H9 (cell line): ENCODE measurements around the gene MORN1. TPM values are rescaled to one million over a fixed set of nuclear protein-coding genes. Genes with fewer than 3 reads are reported as not detected.

Source experiments
- DNase-seq: peaks from one replicate; pipeline ENCODE4 v3.0.0-alpha.2; 2017
- H2AFZ ChIP-seq: one replicate; pipeline ENCODE4 v1.6.1; 2013; ENCODE audit warnings: mild to moderate bottlenecking, low read length, control low read depth, moderate library complexity
- H2AK5ac ChIP-seq: 2 replicates; pipeline ENCODE4 v1.6.1; 2013; ENCODE audit warnings: low read length, control low read depth, mixed read lengths; ENCODE audit not compliant: insufficient read length
- H2BK120ac ChIP-seq: one replicate; pipeline ENCODE4 v1.6.1; 2013; ENCODE audit warnings: low read depth, mild to moderate bottlenecking, low read length, control low read depth, inconsistent platforms; ENCODE audit not compliant: poor library complexity, severe bottlenecking
- H2BK12ac ChIP-seq: 2 replicates; pipeline ENCODE4 v1.6.1; 2013; ENCODE audit warnings: low read length, control low read depth, mixed read lengths, low read depth; ENCODE audit not compliant: insufficient read length
- H2BK15ac ChIP-seq: 2 replicates; pipeline ENCODE4 v1.6.1; 2013; ENCODE audit warnings: low read depth, low read length, control low read depth
- H2BK20ac ChIP-seq: one replicate; pipeline ENCODE4 v1.6.1; 2013; ENCODE audit warnings: low read depth, mild to moderate bottlenecking, low read length, control low read depth, inconsistent platforms; ENCODE audit not compliant: poor library complexity, severe bottlenecking
- H2BK5ac ChIP-seq: 2 replicates; pipeline ENCODE4 v1.6.1; 2013; ENCODE audit warnings: low read length, control low read depth, mixed read lengths; ENCODE audit not compliant: insufficient read length
- H3K14ac ChIP-seq: 2 replicates; pipeline ENCODE4 v1.6.1; 2013; ENCODE audit warnings: low read length, control low read depth; ENCODE audit not compliant: insufficient read depth
- H3K18ac ChIP-seq: 2 replicates; pipeline ENCODE4 v1.6.1; 2013; ENCODE audit warnings: low read depth, mild to moderate bottlenecking, mixed read lengths, low read length, control low read depth; ENCODE audit not compliant: insufficient read length
- H3K23ac ChIP-seq: 2 replicates; pipeline ENCODE4 v1.6.1; 2013; ENCODE audit warnings: low read length, control low read depth, mixed read lengths, low read depth; ENCODE audit not compliant: insufficient read length
- H3K23me2 ChIP-seq: 2 replicates; pipeline ENCODE4 v1.6.1; 2013; ENCODE audit warnings: low read depth, mild to moderate bottlenecking, mixed read lengths, low read length, control low read depth; ENCODE audit not compliant: insufficient read length, poor library complexity, severe bottlenecking
- H3K27ac ChIP-seq: 2 replicates; pipeline ENCODE4 v1.5.1; 2013; ENCODE audit warnings: low read length, control low read depth, mixed read lengths, low read depth; ENCODE audit not compliant: insufficient read length
- H3K27me3 ChIP-seq: 2 replicates; pipeline ENCODE4 v1.6.1; 2013; ENCODE audit warnings: low read length, control low read depth, inconsistent platforms; ENCODE audit not compliant: insufficient read depth
- H3K4ac ChIP-seq: 2 replicates; pipeline ENCODE4 v1.6.1; 2013; ENCODE audit warnings: low read depth, mild to moderate bottlenecking, control low read depth, inconsistent platforms, low read length, moderate library complexity
- H3K4me1 ChIP-seq: 2 replicates; pipeline ENCODE4 v1.6.1; 2013; ENCODE audit warnings: low read length, control low read depth, inconsistent platforms; ENCODE audit not compliant: insufficient read depth
- H3K4me2 ChIP-seq: 2 replicates; pipeline ENCODE4 v1.6.1; 2013; ENCODE audit warnings: low read length, control low read depth, mixed read lengths; ENCODE audit not compliant: insufficient read length, insufficient read depth
- H3K56ac ChIP-seq: 2 replicates; pipeline ENCODE4 v1.6.1; 2013; ENCODE audit warnings: low read depth, mild to moderate bottlenecking, mixed read lengths, low read length, control low read depth; ENCODE audit not compliant: insufficient read length
- H3K79me1 ChIP-seq: 2 replicates; pipeline ENCODE4 v1.6.1; 2013; ENCODE audit warnings: low read depth, mild to moderate bottlenecking, moderate library complexity, low read length, control low read depth, inconsistent platforms; ENCODE audit not compliant: insufficient read depth, poor library complexity, severe bottlenecking
- H3K79me2 ChIP-seq: 2 replicates; pipeline ENCODE4 v1.6.1; 2013; ENCODE audit warnings: low read length, control low read depth, inconsistent platforms; ENCODE audit not compliant: insufficient read depth
- H3K9ac ChIP-seq: 2 replicates; pipeline ENCODE4 v1.6.1; 2013; ENCODE audit warnings: low read length, control low read depth, mixed read lengths; ENCODE audit not compliant: insufficient read length; ENCODE audit errors: extremely low read depth
- H3K9me3 ChIP-seq: one replicate; pipeline ENCODE4 v1.6.1; 2013; ENCODE audit warnings: low read depth, low read length, inconsistent platforms; ENCODE audit not compliant: control insufficient read depth
- H3T11ph ChIP-seq: one replicate; pipeline ENCODE4 v1.6.1; 2013; ENCODE audit warnings: mild to moderate bottlenecking, low read length, control low read depth, inconsistent platforms
- H4K20me1 ChIP-seq: one replicate; pipeline ENCODE4 v1.6.1; 2013; ENCODE audit not compliant: control insufficient read depth, insufficient read length, insufficient read depth
- H4K5ac ChIP-seq: 2 replicates; pipeline ENCODE4 v1.6.1; 2013; ENCODE audit warnings: low read depth, mild to moderate bottlenecking, mixed read lengths, low read length, control low read depth; ENCODE audit not compliant: insufficient read length
- H4K8ac ChIP-seq: replicated peaks from 2 replicates; pipeline ENCODE4 v1.6.1; 2013; ENCODE audit warnings: low read length, control low read depth, mixed read lengths, low read depth; ENCODE audit not compliant: insufficient read length
- H4K91ac ChIP-seq: 2 replicates; pipeline ENCODE4 v1.6.1; 2013; ENCODE audit warnings: low read depth, mild to moderate bottlenecking, moderate library complexity, mixed read lengths, low read length, control low read depth; ENCODE audit not compliant: insufficient read length
- H3K27ac Mint-ChIP-seq, 3 experiments: 2 replicates in 2 of 3; 3 replicates in 1 of 3; pipeline ENCODE4 v1.8.0; 2020 to 2021; ENCODE audit warnings: mixed read lengths in 3 of 3, mild to moderate bottlenecking in 1 of 3, moderate library complexity in 1 of 3
- H3K27me3 Mint-ChIP-seq: 2 replicates; pipeline ENCODE4 v1.8.0; 2021; ENCODE audit warnings: low read depth, mild to moderate bottlenecking, moderate library complexity, mixed read lengths
- H3K36me3 Mint-ChIP-seq, 3 experiments: 2 replicates in 2 of 3; 3 replicates in 1 of 3; pipeline ENCODE4 v1.8.0; 2020 to 2021; ENCODE audit warnings: low read depth in 3 of 3, mixed read lengths in 3 of 3; ENCODE audit not compliant: insufficient read depth in 1 of 3
- H3K4me1 Mint-ChIP-seq, 2 experiments: 2 replicates each; pipeline ENCODE4 v1.8.0; 2020; ENCODE audit warnings: mixed read lengths in 2 of 2
- H3K4me3 Mint-ChIP-seq, 2 experiments: 2 replicates in 1 of 2; 3 replicates in 1 of 2; pipeline ENCODE4 v1.8.0; 2020 to 2021; ENCODE audit warnings: mild to moderate bottlenecking in 2 of 2, mixed read lengths in 2 of 2, moderate library complexity in 1 of 2
- H3K9me3 Mint-ChIP-seq, 2 experiments: 2 replicates in 1 of 2; 3 replicates in 1 of 2; pipeline ENCODE4 v1.8.0; 2020; ENCODE audit warnings: mild to moderate bottlenecking in 2 of 2, mixed read lengths in 2 of 2, moderate library complexity in 1 of 2
- CTCF ChIP-seq: fragments of 200-600 bp; sonication (generic); conservative IDR thresholded peaks from 3 replicates; pipeline ENCODE4 v1.8.0; 2021; ENCODE audit warnings: antibody characterized with exemption, mild to moderate bottlenecking
- WGBS: extraction: QIAGEN DNeasy Blood & Tissue Kit; methylation state at CpG from one replicate; pipeline ENCODE4 v1.1.7; 2013; ENCODE audit warnings: missing lambda C conversion rate, low lambda C conversion rate, mixed read lengths; ENCODE audit not compliant: insufficient read length; ENCODE audit errors: extremely low coverage; 5-methylcytosine and 5-hydroxymethylcytosine counted together
- total RNA-seq: library from RNA; stranded (reverse); gene quantifications from 2 replicates; pipeline ENCODE4 v1.2.1, GENCODE V29; 2021

The MORN1 gene
- total RNA-seq, 1 experiment from 2014 or later, result 12.7 TPM

DNA sequence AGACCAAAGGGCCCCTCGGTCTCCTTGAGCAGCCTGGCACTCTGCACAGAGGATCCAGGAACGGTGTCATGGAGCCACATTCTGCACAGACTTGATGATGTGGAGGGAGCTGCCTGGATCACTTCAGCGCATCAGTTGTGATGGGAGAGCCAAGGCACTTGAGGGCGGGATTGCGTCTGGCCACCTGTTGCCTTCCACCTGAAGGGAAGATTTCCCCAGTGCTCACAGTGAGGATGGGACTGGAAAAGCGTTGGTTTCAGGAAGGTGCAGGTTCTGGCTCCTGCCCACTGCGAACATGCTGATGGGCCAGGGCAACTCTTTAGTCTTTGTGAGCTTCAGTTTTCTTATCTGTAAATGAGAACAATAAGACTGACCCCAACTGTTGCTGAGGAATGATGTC lies 2.9 kb upstream of the MORN1 start:
- H2BK5ac ChIP-seq, result no peak overlapping the region
- H3K27ac Mint-ChIP-seq, result 0 out of 7 replicates have a peak overlapping the region, but pooled peaks of 2 of the 3 experiments have one; percentile 24 to 36
- H3K27me3 ChIP-seq, result no peaks in the 10 kb centered on the region
- peaks cover 5% of the 10 kb centered on the region; the same call in 1 of the 2 replicates for H3K79me2 ChIP-seq
- H3K27ac ChIP-seq, result no peak overlapping the region
- H3K4me1 ChIP-seq, result no peaks in the 10 kb centered on the region
- no peak overlapping the region for H3K4ac ChIP-seq
- H3K9me3 ChIP-seq, result no peaks in the 10 kb centered on the region
- H2BK20ac ChIP-seq, result no peak overlapping the region
- no peak overlapping the region for H3K18ac ChIP-seq
- no peak overlapping the region for H3K14ac ChIP-seq
- H4K5ac ChIP-seq, result no peak overlapping the region
- no peaks in the 10 kb centered on the region for H3K27me3 Mint-ChIP-seq
- no peak overlapping the region for H2BK12ac ChIP-seq
- H4K8ac ChIP-seq, result no peak overlapping the region
- H2AK5ac ChIP-seq, result no peak overlapping the region
- H4K91ac ChIP-seq, result no peak overlapping the region
- H3K79me1 ChIP-seq, result peaks cover 11% of the 10 kb centered on the region
- H3K23ac ChIP-seq, result no peak overlapping the region
- peaks cover 6% of the 10 kb centered on the region for H3K23me2 ChIP-seq
- no peak overlapping the region for H3K4me2 ChIP-seq
- H2AFZ ChIP-seq, result no peak overlapping the region
- H3K4me1 Mint-ChIP-seq, result peaks cover 9 to 20% of the 10 kb centered on the region in 2 experiments
- H3K56ac ChIP-seq, result no peak overlapping the region
- peaks cover 8 to 58% (median 54%) of the 10 kb centered on the region in 3 experiments; a peak in 6 of 7 replicates for H3K36me3 Mint-ChIP-seq
- no peak overlapping the region for H3T11ph ChIP-seq
- TF ChIP-seq CTCF, result no peak
- no peak overlapping the region for H2BK15ac ChIP-seq
- H2BK120ac ChIP-seq, result no peak overlapping the region
- H3K9ac ChIP-seq, result no peak overlapping the region
- H3K4me3 Mint-ChIP-seq, result no peak overlapping the region
- DNase-seq, result no peak
- H3K9me3 Mint-ChIP-seq, result no peaks in the 10 kb centered on the region
- WGBS, result no CpG with 5 or more reads among the region's 7 CpGs
- peaks cover 2% of the 10 kb centered on the region for H4K20me1 ChIP-seq
